GM18870 (cell line): ENCODE data around the gene SELENOM.

ENCODE experiments used
- ATAC-seq: cut with Tn5 transposase; IDR thresholded peaks from one replicate; pipeline ENCODE4 v1.9.1; 2021; ENCODE audit warnings: moderate library complexity; ENCODE audit not compliant: unreplicated experiment

Gene SELENOM, protein sequence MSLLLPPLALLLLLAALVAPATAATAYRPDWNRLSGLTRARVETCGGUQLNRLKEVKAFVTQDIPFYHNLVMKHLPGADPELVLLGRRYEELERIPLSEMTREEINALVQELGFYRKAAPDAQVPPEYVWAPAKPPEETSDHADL

DNA sequence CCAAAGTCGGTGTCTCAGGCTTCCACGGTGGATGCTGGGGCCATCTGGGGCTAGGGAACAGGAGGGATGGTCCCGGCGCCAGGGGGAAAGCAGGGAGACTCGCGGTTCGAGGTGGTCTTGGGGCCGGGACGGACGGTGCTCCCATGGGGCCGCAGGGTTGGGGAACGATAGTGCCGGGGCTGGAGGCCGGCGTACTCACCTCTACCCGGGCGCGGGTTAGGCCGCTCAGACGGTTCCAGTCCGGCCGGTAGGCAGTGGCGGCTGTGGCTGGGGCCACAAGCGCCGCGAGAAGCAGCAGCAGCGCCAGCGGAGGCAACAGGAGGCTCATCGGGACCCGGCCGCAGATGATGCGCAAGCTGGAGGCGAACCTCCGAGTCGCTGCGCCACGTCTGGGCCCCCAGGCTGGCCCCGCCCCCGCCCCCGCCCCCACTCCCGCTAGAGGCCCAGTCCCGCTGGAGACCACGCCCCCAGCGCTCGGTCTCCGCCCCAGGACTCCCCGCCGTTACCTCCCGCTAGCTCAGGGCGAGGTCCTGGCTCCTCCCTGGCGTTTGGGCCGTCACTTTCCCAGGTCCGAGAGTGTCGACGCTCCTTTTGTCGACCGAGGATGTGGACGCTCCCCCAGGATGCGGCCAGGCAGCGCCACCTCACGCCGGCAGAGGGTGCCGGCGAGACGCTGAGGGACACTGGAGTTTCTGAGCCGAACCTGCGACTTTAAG, at the start of gene SELENOM:
Gene SELENOM, minus strand, starts transcription at position 391 of the 716 bp plus-strand sequence. Its CDS starts 63 bp downstream, at position 328.
- peak; percentile 59 for ATAC-seq

DNA sequence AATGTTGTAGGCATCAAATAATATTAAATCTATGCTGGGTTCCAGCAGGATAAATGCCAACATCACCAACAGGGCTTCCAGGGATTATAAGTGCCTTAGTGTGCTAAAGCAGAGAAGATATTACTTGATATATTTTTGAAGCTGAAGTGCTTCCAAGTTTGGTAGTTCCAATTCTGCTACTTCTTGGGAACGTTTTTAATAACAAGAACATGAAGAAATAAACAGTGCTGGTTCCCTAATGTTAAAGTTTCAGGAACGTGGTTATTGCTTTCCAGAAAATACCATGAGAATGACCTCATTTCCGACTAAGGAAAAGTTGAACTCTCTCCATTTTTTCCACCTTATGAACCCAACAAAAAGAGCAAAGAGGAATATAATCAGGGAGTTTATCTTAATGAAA, 48.1 kb upstream of the SELENOM start:
- ATAC-seq = no peak

DNA sequence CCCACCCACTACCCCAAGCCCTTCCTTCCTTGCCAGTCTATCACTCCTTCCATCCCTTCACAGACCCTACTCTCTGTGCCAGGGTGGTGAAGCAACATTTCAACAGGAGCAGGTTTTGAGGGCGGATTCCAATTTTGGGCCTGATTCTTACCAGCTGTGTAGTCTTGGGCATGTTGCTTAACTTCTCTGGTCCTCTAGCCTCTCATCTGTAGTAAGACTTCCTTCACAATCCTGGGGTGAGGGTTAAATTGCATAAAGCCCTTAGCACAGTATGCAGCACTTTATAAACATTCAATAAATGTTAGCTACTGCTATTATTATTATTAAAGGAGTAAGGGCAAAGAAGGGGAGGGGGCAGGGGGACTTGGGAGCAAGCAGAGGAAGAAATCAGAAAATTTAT, 47.6 kb upstream of the SELENOM start:
- no peak for ATAC-seq

DNA sequence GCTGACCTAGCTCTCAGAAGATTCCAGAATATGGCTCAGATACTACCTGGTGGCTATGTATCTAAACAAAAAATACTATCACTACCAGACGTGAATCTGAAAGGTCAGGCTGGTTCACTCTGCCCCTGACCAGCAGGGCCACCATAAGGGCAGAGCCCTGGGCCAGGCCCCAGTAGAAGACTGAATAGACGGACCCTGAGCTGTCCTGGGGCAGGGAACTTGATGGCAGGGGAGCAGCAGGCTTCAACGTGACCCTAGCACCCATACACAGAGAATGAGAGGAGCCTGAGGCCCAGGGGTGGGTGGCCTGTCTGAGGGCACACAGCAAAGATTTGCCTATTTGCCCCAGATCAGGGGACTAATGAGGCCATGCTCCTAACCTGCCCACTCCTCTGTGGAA, 46.0 kb upstream of the SELENOM start:
- no peak for ATAC-seq

DNA sequence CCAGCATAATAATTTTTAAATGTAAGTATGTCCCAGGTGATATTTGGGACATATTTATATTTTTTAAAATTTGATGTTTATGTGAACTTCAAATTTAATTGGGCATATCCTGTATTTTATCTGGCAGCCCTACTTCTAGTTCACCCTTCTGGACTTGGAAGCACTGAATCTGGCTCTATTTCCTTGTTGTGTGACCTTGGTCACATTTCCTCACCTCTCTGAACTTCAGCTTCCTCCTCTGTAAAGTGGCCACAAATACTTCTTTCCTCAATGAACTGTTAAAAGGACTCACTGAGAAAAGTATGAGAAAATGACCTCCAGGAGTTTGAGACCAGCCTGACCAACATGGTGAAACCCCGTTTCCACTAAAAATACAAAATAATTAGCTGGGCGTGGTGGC, 44.5 kb upstream of the SELENOM start:
- no peak for ATAC-seq

DNA sequence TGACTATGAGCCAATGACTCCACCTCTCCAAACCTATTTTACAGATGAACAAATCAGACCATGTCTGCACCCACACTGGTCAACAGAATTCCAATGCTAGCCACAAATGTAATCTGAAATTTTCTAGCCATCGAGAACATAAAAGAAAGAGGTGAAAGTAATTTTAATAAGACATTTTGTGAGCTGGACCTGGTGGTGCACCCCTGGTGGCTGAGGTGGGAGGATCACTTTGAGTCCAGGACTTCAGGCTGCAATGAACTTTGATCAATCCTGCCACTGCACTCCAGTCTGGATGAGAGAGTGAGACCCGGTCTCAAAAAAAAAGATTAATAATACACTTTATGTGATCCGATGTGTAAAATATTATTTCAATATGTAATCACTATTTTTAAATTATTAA, 43.2 kb upstream of the SELENOM start:
- no peak for ATAC-seq

DNA sequence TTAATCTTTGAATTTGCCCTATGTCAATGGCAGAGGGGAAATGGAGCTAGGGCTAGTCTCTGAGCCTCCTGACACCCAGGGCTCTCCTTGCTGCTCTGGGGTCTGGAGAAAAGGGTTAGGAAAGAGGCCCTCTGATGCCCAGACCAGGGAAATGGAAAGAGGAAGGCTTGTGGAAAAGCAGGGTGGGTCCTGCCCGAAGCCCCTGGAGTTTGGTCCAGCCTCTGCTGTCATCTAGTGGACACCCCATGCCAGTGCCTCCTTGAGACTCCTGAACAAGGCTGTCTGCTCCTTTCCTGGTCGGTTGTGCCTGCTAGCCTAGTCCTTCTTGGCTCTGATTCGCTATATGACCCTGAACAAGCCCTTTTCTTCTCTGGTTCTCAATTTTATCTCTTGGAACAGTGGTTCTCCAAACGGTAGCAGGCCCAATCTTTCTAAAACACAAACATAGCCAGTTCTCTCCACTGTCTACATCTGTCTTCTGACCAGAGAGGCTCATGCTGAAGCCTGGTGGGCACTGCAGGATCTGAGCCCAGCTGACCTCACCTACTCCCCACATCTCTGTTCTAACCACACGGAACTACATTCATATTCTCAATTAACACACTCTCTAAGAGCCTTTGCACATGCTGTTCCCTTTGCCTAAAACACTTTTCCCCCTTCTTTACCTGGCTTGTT, 41.7 kb upstream of the SELENOM start:
- no peak for ATAC-seq

DNA sequence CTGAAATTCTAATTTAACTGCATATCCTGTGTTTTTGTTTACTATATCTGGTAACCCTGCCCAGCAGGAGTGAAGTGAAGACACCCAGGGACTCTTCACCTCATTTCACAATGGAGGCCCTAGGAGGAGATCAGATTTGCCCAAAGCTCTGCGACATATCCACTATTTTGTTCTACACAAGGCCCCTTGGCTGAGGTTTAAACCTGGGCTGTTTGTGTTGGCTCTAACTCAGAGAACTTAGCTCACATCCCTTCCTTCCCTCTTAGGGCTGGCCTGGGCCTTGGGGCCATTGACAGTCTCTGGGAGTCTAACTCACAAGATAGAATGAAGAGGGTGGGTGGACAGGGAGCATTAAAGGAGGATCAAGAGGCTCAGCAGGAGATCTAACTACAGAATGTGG, 41.1 kb upstream of the SELENOM start:
- ATAC-seq = no peak

DNA sequence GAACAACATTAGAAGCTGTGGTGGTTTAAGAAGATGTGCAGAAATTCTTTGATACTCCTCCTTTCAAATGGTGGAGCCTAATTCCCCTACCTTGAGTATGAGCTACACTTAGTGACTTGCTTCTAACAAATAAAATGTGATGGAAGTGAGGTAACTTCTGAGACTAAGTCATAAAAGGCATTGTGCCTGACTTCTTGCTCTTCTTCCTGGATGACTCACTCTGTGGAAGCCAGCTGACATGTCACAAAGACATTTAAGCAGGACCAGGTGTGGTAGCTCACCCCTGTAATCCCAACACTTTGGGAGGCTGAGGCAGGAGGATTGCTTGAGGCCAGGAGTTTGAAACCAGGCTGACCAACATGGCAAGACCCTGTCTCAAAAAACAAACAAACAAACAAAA, 36.9 kb upstream of the SELENOM start:
- ATAC-seq = no peak

DNA sequence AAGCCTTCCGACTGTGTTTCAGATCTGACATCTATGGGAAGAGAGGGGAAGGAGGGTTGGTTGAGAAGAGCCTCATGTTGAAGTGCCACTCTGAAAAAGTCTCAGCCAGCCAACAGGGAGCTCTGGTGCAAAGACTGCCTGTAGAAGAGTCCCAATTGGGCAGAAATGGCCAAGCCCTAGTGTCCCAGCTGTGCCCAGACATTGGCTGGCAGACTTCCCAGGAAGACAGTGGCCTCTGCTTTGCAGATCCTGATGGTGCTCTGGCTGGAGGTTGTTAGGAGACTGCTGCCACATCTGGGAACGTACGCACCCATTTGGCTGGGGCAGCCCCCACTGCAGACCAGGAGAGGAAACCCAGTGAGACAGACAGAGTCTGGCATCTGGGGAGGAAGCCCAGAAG, 36.2 kb upstream of the SELENOM start:
- no peak for ATAC-seq

DNA sequence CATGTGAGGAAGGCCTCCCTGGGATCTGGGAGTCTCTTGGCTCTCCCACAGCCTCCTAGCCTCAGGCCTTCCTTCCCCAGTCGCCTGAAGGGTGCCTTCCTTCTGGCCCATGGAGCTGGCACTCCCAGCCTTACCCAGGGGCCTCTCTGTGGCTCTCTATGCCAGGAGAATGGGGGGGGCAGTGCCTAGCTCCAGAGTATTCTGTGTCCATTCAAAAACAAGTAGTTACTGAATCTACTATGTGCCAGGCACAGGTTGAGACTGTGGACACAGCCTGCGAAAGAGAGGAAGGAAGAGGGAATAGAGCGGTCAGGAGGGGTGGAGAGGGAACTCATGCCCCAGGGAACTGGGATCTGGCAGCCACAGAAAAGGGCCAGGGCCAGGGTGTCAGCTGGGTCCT, 35.7 kb upstream of the SELENOM start:
- no peak for ATAC-seq

DNA sequence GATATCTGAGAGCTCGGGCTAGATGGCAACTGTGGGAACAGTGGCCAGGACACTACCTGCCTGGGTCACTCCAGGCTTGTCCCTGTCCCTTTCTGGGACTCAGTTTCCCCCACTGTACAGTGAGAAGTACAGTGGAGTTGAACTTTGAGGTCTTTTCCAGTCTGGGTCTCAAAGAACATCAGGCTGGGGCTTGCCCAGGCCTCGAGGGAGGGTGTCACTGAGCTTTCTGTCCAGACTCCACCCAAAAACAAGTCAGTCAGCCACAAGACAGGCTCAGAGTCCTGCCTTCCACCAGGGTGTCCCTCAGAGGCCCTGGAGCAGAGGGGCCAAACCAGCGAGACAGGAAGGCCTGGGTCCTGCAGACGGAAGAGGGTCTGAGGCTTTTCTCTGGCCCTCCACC, 34.9 kb upstream of the SELENOM start:
- no peak for ATAC-seq

DNA sequence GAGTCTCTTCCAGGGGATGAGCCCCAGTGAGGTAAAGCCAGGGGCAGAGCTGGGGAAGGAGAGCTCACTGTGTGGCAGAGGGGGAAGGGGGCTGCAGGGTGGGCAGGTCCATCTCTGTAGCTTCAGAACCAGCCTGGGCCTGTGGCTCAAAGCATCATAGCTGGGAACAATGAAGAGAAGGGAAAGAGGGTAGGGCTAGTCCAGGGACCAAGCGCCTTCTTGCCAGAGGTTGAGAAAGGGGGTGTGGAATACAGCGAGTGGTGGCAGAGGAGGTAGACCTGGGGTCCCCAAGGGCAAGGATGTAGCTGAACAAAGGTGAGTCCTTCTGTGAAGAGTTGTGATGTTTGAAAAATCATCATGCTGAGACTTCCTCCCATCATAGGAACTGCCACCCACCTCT, 34.2 kb upstream of the SELENOM start:
- ATAC-seq = no peak

DNA sequence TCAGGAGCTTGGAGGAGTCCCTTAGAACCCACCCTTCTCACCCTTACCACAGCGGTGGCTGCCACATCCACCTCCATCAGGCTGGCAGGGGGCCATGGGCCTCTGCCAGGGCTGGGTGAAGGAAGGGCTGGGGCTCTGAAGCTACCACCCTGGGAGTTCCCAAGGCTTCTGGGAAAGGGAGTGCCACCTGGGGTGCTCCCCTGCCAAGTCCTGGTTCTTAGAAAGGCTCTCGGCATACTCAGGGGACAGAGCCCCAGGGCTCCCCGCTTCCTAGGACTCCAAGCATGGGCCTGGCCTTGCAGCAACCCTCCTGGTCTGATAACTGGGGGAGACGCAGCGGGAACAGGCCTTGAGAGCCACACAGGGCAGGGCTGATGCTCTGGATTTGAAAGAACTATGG, 33.4 kb upstream of the SELENOM start:
- no peak for ATAC-seq

DNA sequence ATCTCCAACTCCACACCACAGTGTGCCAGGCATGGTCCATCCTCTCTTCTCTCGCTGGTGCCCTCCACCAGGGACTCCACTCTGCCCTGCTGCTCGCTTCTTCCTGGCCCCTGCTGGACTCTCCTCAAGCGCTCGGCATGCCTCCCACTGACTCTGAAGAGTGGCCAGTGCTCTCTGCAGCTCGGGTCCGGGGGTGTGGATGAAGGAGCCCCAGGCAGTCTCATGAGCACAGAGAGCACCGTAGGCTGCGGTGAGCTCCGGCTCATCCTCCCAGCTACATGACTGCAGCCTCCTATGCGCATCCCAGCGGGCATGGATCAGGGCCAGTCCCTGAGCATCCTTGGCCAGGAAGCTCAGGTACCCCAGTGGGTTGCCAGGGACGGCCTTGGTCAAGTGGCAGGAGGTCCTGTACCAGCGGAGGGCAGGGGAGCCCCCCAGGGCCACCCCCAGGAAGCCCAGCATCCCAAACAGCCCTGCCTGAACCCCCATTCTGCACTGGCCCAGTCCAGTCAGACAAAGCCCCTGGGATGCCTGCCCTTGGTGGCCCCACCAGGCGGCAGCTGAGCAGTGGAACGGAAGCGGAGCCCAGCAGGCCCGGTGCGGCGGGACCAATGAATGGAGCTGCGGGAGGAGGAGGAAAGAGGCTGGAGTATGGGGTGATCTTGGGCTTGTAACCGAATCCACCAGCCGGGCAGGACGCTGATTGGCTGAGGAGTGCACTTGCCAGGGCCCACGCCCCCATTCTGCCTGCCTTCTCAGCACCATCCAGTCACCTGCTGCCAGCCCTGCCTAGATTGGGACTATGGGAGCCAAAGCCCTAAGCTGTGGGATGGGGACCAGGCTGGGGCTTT, 32.7 kb upstream of the SELENOM start, which contains the start of gene PLA2G3:
Gene PLA2G3, minus strand, starts transcription at position 643 of the 851 bp plus-strand sequence. Its CDS starts 154 bp downstream, at position 489.
- no peak for ATAC-seq

DNA sequence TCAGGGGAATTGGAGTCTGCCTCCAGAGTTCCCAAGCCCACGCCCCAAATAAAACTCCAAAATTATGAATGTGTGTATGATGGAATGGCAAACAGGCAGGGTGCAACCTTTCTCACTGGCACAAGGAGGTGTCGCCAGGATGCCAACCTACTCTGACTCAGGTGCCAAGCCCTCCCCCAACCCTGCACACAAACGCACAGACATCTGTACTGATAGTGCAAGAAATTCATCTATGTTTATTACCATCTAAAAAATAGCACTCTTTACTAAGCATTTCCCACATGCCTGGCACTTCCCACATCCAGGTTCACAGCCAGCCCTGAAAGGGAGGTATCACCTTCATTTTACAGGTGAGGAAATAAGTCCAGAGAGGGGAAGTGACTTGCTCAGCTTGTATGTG, 31.7 kb upstream of the SELENOM start:
- no peak for ATAC-seq

DNA sequence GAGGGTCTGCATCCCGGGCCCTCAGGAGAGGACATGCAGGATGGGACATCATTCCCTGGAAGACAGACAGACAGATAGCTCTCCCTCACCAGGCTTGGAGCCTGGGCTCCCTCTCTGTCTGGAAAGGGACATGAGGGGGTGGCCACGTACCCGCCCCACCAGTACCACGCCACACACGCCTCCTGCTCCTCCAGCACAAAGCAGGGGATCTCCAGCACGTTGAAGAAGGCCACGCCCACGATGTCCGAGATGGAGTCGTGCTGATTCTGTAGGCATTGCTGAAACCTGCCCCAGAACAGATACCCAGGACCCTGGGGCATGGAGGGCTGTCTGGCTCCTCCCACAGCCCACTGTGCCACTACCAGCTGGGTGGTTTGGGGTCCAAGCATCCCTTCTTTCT, 30.8 kb upstream of the SELENOM start:
- ATAC-seq = no peak

DNA sequence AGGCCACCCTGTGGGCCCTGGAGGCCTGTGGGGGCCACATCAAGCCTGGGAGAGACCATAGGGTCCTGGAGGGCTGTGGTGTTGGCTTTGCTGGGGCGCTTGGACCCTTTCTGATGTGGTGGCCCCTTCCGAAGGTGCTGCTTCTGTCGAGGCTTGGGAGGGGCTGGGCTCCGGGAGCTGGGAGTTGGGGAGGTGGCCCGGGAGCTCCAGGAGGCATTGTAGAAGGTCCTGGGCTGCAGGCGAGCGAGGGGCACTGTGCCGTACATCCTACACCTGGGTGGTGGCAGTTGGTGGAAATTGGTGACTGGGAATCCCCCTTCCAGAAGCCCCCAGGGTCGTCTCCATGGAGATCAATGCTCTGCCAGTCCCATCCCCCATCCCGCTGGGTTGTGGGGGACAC, 30.4 kb upstream of the SELENOM start:
- no peak for ATAC-seq

DNA sequence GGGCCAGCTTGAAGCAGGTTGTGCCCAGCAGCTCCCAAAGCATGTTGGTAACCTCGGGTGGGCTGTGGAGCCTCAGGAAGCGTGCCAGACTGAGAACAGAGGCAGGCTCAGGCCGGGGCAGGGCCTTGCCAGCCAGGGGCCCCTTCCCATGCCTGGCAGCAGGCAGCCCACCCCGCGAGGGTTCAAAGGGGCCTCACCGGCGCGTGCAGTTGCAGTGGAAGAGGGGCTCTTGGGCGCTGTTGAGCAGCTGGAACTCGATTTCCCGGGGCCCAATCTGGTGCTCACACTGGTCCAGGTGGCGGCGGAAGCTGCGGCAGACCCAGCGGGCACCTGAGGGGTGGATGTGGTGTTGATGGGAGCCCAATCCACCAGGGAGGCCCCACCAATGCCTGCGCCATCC, 29.3 kb upstream of the SELENOM start:
- no peak for ATAC-seq

DNA sequence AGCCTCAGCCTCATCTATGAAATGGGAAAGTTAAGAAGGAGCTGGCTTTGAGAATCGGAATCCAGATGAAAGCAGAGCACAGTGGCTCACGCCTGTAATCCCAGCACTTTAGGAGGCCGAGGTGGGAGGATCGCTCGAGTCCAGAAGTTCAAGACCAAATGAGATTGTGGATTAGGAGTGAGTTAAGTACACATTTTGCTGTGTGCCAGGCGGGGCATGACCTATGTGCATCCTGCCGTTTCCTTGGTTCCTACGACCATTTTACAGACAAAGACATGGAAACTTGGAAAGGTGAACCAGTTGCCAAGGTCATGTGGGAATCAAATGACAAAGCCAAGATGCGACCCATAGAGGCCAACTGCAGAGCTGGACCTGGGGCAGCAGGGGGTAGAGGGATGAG, 28.8 kb upstream of the SELENOM start:
- ATAC-seq = no peak

DNA sequence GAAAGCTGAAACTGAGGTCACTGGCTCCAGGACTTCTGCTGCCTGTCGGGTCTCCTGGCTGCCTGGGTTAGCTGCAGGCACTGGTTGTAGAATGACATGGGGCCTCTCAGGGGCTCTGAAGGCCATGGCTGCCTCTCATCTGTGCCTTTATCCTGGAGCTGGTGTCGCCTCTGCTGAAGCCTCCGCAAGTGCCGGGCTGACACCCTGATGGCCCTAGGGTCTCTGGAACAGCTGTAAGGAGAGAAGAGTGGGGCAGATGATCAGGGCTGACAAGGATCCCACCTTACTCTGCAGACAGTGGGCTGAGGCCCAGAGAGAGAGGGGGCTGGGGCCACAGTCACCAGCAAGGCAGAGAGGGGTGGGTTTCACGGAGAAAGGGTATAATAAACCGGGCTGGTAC, 28.3 kb upstream of the SELENOM start:
- ATAC-seq = no peak
